ENCODE results near the gene OR12D1.

DNA sequence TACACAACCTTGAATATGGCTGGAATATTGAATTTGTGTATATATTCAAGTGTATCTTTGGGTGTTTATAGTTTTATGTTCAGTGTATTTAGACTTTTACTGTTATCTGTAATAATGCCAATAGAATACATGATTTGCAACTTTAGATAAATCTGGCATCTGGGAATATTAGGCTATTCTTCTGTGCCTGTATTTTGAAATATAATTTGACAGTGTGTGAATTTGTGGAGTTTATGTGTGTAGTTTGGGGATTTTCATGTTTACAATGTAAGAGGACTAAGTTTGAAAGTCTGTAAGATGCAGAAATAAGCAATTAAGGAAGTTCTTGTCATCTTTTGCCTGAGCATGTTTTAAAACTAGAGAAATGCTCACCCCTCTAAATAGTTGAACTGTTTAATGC lies 24.3 kb downstream of the OR12D1 start, which contains the start of gene OR10C1:
- TF ChIP-seq JUN (IDR thresholded peaks at IDR 0.05) (no peak), FOSL2 (IDR thresholded peaks at IDR 0.05) (no peak), FOSL2 (CRISPR knock-in tag; IDR thresholded peaks at IDR 0.05) (no peak), RAD21 (conservative IDR thresholded peaks at IDR 0.05 in 1 of 2, IDR thresholded peaks at IDR 0.05 in 1 of 2) (no peak), RARB (CRISPR knock-in tag; IDR thresholded peaks at IDR 0.05) (no peak), BHLHE40 (IDR thresholded peaks at IDR 0.05; ENCODE audit: low read depth, low read length) (no peak), POLR2A (IDR thresholded peaks at IDR 0.05; ENCODE audit: low read length) (no peak), MAFK (IDR thresholded peaks at IDR 0.05; ENCODE audit: partially characterized antibody) (no peak), RCOR1 (IDR thresholded peaks at IDR 0.05; ENCODE audit: low read depth, low read length) (no peak)
- TF ChIP-seq, protein P1, sequence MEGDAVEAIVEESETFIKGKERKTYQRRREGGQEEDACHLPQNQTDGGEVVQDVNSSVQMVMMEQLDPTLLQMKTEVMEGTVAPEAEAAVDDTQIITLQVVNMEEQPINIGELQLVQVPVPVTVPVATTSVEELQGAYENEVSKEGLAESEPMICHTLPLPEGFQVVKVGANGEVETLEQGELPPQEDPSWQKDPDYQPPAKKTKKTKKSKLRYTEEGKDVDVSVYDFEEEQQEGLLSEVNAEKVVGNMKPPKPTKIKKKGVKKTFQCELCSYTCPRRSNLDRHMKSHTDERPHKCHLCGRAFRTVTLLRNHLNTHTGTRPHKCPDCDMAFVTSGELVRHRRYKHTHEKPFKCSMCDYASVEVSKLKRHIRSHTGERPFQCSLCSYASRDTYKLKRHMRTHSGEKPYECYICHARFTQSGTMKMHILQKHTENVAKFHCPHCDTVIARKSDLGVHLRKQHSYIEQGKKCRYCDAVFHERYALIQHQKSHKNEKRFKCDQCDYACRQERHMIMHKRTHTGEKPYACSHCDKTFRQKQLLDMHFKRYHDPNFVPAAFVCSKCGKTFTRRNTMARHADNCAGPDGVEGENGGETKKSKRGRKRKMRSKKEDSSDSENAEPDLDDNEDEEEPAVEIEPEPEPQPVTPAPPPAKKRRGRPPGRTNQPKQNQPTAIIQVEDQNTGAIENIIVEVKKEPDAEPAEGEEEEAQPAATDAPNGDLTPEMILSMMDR (IDR thresholded peaks at IDR 0.05), result no peak
- TF ChIP-seq, protein P2, sequence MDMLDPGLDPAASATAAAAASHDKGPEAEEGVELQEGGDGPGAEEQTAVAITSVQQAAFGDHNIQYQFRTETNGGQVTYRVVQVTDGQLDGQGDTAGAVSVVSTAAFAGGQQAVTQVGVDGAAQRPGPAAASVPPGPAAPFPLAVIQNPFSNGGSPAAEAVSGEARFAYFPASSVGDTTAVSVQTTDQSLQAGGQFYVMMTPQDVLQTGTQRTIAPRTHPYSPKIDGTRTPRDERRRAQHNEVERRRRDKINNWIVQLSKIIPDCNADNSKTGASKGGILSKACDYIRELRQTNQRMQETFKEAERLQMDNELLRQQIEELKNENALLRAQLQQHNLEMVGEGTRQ (IDR thresholded peaks at IDR 0.05), result no peak
- TF ChIP-seq, protein P3, sequence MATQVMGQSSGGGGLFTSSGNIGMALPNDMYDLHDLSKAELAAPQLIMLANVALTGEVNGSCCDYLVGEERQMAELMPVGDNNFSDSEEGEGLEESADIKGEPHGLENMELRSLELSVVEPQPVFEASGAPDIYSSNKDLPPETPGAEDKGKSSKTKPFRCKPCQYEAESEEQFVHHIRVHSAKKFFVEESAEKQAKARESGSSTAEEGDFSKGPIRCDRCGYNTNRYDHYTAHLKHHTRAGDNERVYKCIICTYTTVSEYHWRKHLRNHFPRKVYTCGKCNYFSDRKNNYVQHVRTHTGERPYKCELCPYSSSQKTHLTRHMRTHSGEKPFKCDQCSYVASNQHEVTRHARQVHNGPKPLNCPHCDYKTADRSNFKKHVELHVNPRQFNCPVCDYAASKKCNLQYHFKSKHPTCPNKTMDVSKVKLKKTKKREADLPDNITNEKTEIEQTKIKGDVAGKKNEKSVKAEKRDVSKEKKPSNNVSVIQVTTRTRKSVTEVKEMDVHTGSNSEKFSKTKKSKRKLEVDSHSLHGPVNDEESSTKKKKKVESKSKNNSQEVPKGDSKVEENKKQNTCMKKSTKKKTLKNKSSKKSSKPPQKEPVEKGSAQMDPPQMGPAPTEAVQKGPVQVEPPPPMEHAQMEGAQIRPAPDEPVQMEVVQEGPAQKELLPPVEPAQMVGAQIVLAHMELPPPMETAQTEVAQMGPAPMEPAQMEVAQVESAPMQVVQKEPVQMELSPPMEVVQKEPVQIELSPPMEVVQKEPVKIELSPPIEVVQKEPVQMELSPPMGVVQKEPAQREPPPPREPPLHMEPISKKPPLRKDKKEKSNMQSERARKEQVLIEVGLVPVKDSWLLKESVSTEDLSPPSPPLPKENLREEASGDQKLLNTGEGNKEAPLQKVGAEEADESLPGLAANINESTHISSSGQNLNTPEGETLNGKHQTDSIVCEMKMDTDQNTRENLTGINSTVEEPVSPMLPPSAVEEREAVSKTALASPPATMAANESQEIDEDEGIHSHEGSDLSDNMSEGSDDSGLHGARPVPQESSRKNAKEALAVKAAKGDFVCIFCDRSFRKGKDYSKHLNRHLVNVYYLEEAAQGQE (IDR thresholded peaks at IDR 0.05), result no peak
